GM21825 (cell line): ENCODE data around the gene SRBD1.

ENCODE experiments used
- ATAC-seq: cut with Tn5 transposase; IDR thresholded peaks from one replicate; pipeline ENCODE4 v1.9.1; 2021; ENCODE audit warnings: mild to moderate bottlenecking, moderate library complexity; ENCODE audit not compliant: unreplicated experiment

Gene SRBD1

DNA sequence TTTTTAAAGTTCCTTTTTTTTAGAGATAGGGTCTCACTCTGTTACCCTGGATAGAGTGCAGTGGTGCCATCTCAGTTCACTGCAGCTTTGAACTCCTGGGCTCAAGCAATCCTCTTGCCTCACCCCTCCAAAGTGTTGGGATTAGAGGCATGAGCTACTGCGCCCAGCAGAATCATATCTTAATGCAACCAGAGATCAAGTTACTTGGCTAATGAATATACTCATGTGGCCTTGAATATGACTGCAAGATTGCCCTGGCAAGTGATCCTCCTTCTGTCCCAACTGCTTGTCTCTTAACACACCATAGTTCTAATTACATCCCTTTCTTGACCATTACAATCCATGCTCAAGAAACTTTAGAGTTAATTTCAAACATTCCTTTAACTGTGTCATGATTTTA is 133.5 kb downstream of the SRBD1 start:
- ATAC-seq = no peak

DNA sequence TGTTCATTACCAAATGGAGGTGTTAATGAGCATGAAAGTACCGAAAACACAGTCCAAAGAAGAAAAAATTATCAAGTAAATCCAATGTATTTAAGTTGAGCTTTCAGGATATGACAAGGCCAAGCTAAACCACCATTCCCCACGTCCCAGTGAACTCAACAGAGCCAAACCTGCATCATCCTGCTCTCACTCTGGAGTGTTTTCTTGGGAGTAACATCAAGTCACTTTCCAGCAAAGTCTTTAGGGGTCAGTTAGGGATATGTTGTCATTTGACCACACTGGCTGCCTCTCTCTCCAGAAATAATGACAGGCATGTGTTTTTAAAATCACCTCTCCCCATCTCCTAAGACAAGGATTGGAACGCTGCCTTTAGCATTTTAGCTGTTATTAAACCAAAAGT is 140.5 kb downstream of the SRBD1 start:
- ATAC-seq = no peak

DNA sequence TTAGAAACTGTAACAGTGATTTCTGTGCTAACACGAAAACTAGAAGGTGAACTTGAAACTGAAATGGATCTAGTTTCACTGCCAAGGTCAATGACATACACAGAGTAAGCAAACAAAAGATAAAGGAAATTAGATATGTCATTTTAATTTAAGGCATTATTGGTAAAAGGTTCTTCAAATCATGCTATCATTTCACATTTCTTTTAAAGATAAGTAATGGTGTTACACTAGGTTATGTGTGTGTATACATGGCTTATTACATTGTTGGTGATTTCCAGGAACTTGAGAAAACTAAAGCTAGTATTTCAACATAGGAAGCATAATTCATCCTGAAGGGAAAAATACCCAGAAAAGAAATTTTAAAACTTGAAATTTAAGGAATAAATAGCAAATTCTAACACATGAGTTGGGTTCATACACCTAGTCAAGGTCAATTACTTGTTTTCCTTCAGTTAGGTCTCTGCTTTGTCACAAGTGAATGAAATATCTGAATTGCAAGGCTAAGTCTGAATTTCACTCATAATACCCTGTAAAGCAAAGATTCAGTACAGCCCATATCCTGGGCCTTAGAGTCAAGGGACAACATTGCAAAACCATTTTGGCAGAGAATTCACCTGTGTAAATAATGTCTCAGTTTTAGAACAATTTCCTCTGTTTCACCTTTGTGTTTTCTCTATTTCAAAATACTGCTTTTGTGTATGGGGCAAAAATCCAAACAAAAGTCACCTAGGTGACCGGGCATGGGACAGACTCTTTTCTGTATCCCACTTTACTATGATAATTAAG is 141.6 kb downstream of the SRBD1 start:
- ATAC-seq = no peak

DNA sequence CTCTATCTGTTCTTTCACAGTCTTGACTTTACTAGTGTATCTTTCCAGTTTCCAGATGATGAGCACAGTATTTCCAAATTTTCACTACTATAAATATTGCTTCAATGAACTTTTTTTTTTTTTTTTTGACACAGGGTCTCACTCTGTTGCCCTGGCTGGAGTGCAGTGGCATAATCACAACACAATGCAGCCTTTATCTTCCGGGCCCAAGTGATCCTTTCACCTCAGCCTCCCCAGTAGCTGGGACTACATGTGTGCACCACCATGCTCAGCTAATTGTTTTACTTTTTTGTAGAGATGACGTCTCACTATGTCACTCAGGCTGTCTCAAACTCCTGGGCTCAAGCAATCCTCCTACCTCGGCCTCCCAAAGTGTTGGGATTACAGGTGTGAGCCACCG is 142.8 kb downstream of the SRBD1 start:
- no peak for ATAC-seq

DNA sequence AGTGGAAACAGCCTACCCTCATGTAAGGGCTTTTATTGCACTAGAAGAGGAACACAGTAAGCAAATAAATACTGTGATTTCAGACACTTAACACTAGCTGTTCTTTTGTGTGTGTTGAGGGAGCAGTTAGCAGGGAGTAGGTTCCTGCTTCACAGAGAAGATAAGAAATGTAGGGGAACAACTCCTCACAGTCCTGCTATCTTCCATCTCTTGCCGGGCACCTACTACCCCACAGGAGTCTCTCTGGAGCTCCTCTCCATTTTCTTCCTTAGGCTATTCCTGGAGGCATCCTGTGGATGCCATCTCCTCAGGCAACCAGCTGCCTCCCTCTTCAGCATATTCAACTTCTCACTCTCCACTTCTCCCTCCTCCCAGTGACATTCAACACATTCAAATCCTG is 145.0 kb downstream of the SRBD1 start:
- ATAC-seq = no peak

DNA sequence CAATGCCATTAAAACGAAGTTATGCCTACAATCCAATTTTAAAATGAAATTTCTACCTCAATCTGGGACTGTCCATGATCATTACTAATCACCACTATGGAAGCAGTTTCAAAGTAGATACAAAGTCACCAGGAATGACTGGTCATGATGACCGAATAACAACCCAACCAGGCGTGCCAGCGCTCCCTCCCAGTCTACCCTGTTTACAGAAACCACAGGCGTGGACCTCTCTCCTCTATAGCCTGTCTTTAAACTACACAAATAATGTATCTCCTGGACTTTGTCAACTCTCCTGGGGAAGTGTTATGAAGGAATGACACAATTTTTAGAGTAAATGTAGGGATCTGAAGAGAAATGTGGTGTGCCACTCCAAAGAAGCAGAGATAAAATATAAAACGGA is 150.2 kb downstream of the SRBD1 start:
- ATAC-seq = no peak

DNA sequence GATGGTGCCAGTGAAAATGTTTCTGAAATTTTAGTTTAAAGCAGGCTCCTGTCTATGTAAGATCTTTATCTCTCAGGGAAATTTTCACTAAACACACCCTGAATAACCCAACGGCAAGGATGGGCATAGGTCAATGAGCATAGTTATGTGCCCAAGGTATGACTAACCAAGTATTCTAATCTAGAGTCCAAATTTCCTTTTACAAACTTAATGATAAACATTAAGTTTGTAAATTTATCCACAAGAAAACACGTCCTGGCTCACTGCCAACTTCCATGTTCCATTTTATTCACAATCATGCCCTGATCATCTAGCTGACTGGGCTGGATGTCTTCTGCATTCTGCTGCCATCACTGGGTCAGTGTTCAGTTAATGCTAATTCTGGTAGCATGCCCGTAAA is 151.2 kb downstream of the SRBD1 start:
- no peak for ATAC-seq

DNA sequence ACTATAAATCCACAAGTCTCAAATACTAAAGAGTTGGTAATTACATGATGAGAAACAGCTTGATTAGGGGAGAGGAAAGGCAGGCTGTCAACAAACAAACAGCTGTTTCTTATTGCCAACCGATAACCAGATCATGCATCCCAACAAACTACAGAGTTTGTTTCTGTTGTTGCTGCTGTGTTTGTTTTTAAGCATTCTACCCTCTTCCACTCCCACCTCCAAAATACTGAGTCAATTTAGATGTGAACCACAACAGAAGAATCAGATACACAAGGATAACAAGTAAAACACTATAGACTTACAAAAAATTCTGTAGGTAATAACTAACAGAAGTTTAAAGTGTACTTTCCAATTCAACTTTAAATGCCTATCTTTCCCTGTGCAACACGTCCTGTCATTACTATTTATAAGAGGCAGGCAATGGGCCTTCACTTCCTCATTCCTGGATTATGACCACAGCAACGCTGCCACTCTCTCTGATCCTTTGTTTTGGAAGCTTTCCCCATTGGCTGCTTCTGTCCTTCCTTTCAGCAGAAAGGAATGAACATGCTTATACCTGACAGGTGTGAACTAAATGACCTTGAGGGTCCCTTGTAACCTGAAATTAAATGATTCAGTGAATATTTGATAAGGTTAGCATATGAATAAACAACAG is 152.0 kb downstream of the SRBD1 start:
- no peak for ATAC-seq

DNA sequence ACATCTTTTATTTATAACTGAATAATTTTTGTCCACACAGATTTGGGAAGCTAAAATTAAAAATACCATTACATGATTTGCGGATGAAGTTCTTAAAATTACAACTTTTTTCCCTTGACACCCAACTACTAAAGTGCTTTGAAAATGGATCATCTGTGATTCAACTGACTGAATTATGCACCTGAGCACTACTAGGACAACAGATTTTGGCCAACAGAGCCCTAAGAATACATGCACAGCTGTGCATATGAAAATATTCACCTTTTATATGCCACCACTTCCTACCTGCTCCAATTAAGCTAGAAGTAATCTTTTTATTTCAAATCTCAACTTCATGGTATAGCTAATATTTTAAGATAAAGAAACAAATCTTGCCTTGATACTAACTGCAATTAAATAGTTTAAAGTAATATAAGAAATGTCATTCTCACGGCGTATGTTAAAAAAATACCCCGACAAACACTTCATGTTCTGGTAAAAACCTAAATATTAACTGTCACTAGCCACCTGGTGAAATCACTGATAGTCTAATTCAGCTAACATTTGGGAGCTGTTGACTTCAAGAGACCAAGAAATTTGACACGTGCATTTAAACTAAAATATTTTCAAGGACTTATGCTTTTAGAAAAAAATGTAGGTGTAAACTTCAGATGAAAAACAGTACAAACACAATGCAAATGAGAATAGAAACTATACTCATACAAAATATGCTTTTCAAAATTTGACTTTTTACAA is 153.7 kb downstream of the SRBD1 start:
- ATAC-seq = no peak

DNA sequence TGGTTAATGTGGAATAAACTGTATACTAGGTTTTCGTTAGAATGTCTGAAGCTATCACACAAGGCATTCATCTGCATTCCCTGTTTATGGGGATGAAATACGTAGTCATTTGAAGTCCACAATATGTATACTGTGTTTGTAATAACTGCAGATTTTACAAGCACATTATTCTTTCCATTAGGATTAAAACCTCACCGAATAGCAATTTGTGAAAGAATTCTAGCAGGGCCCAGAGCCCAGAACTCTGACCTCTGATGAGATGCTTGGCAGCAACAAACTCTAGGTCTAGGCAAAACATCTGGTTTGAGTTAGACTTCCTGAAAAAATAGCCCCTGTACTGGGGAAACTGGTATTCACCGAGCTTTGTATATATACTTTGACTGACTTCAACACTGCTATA is 158.2 kb downstream of the SRBD1 start:
- ATAC-seq = no peak

DNA sequence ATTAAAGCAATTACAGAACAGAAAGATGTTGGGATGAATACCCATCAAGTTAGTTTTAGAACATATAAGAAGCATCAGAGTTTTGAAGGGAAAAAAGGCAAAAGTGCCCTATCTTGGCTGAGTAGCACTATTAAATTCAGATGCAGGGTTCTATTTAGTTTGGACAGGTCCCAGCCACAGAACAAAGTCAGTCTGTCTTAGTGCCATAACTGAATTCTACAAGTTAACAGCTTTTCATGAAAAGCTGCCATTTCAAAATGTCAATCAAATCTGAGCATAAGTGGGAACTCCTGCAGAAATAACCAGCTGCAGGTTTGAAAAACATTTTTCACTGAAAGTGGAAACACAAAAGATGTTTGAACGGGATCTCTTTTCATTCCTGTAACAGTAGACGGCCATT is 160.4 kb downstream of the SRBD1 start:
- ATAC-seq = no peak

DNA sequence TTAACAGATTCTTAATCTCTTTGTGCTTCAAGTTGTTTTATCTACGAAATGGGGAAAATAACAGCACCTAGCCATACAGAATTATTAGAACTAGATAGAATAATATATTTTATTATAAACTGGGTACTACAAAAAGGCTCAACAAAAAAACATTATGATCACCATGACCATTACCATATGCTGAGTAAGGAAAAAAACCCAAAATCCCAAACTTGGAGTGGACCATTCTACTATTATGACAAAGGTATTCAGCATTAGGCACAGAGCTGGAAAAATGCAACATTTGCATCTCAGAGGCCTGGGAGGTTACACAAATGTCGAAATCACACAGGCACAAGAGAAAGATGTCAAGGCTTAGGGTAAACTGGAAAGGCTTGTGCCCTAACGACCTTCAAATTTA is 162.8 kb downstream of the SRBD1 start:
- ATAC-seq = no peak

DNA sequence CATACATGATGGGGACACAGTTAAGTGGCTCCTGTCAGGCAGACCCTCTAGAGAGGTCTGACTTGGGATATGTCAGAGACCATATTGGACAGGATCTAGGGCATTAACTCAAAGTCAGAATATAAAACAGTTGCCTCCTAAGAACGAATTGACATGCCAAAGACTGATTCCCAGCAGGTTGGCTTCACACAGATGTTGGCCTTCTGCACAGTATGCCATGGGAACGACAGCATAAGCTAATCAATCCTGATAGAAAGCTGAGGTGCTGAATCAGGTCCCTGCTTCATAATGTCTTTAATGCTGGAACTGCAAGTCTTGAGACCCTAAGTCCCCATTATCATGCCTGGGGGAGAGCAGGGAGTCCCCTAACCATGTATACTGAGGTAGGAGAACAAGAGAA is 165.1 kb downstream of the SRBD1 start:
- no peak for ATAC-seq

DNA sequence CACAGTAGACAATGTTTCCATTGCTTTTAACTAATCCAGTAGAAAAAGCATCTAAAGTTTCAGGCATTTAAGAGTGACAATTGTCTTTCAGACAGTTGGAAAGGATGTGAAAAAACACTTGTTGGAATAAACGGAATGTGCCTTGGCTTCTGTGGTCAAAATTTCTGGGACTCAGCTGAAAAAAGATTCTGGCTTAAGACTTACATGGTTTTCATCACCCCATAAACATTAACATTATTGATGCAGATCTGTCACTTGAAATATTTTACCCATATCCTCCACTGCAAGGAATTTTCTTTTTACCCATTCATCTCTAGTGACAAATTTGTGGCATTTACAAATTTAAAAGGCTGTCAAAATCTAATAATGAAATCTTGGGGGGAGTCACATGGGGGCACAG is 166.0 kb downstream of the SRBD1 start:
- no peak for ATAC-seq

DNA sequence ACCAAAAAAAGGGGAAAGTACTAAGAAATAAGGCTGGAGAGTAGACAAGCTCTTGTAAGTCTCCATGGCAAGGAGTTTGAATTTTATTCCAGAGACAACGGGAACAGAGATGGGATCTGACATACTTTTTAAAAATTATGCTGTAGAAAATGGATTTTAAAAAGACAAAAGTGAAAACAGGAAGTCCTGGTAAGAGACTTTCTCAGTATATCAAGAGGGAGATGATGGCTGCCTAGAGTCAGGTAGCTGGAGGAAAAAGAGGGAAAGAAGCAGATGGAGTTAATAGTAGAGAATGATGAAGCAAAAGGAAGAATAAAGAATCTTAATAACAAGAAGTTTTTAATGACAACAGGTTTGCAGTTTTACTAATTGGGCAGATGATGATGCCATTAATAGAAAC is 168.1 kb downstream of the SRBD1 start:
- ATAC-seq = no peak

DNA sequence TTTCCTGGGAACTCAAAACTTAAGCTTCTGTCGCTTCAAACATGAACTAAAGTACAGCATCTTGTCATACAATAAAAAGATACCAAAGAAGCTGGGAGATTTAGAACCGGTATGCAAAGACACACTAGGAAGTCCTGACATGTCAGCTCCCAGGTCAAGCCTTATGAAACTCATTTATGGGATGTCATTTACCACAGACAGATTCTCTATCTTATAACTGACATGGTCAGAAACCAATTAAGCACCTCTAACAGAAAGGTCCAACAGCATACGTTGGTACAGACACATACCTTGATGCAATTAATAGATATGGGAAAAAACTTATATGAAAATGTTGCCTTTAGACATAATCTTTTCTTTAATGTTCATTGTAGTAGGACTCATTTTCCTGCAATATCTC is 169.0 kb downstream of the SRBD1 start:
- ATAC-seq = no peak

DNA sequence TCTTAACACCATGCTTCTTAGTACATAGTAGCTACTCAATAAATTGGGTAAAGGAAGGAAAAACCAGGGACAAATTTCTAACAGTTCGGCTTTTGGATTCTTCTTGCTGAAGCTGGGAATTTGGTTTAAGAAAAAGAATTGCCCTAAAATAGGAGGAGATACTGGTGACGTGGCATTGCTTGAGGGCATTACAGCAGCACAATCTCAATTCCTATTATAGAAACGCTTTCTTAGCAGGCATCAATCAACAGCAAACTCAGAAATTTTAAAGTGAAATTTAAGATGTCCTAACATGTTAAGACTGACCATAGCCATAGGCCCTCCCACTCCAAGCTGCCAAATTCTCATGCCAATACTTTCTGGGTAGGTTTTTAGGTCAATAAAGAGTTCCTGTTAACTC is 169.5 kb downstream of the SRBD1 start:
- ATAC-seq = no peak

DNA sequence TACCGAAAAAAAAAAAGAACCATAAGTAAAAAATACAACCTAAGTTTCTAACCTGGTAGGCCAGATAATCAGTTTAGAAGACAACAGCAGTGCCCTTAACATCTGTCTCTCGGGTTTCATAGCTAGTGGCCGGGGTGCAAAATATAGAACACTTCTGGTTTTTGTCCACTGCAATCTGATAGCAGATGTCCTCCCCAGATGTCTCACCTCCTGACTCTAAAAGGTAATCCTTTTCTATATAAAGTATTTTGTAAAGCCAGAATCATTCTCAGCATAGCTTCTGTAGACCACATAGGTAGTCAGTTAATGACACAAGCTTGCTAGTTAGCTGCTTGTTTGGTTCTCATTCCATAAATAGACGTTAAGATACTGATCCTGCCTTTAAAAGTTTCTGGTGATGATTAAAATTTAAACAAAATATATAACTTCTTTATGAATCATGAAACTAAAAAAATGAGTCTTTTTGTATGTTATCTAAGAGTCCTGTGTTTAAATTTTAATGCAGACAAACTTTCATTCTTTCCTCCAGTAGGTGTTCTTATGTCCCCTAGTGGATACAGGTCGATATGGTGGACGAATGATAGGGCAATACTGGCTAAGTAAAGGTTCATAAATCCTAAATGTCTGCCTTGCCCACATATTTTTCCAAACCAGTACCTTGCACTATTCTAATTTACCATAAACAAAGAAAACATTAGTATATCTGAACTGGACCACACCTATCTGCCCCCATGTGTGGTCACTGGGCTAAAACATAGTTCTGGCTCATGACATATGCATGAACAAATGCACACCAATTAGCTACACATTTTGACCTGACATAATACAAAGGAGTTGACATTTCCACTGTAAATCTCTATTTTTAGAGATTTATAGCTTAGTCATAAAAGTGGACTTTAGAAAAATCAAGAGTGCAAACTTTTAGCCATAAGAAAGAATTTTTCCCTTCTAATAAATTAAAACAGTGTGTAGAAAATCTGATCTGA is 171.0 kb downstream of the SRBD1 start:
- ATAC-seq = peak; percentile 32

DNA sequence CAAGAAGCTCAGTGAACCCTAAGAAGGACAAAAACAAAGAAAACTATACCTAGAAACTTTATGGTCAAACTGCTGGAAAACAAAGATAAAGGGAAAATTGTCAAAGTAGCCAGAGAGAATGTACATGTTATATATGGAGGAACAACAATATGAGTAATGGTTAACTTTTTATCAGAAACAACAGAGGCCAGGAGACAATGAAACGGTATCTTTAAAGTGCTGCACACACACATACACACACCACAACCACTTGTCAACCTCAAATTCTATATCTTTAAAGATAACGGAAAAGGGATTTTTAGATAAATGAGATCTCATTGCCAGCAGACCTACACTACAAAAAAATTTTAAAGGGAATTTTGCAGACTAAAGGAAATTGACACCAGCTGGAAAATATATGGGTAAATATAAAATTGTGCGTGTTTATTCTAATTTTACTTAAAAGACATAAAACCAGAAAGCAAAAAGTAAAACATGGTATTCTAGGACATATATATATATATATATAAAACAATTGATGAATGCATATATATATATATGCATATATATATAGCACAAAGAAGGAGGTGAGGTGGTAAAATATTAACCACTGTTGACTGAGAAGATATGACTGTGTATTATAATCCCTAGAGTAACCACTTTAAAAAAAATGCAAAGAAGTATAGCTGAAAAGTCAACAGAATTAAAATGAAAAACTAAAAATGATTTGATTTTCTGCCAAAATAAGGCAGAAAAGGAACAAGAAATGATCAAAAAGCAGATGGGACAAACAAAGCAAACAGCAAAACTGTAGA is 172.0 kb downstream of the SRBD1 start:
- ATAC-seq = peak; percentile 31

DNA sequence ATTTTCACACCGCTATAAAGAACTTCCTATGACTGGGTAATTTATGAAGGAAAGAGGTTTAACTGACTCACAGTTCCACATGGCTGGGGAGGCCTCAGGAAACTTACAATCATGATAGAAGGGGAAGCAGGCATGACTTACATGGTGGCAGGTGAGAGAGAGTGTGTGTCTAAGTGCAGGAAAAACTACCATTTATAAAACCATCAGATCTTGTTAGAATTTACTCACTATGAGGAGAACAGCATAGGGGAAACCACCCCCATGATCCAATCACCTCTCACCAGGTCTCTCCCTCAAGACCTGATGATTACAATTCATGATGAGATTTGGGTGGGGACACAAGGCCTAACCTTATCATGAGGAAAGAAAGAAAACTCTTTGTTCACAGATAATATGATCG is 174.6 kb downstream of the SRBD1 start:
- no peak for ATAC-seq
